Measurements from ENCODE around the gene TEX2.

DNA sequence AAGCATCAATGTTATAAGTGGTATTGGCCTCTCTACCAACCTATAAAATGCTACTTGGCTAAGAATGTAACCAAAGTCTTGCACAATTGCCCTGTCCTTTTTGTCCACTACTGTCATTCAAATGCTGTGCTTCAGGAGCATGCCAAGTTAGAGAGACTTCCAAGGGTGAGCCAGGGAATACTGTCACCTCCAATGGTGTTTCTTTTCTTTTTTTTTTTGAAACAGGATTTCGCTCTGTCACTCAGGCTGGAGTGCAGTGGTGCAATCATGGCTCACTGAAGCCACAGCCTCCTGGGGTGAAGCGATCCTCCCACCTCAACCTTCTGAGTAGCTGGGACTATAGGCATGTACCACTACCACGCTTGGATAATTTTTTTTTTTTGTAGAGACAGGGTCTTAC is 89.4 kb downstream of the TEX2 start:
- TF ChIP-seq POLR2AphosphoS5 (IDR thresholded peaks at IDR 0.05) (no peak), POLR2A (IDR thresholded peaks at IDR 0.05) (no peak), EP300 (IDR thresholded peaks at IDR 0.05) (no peak)
- TF ChIP-seq, protein P1, sequence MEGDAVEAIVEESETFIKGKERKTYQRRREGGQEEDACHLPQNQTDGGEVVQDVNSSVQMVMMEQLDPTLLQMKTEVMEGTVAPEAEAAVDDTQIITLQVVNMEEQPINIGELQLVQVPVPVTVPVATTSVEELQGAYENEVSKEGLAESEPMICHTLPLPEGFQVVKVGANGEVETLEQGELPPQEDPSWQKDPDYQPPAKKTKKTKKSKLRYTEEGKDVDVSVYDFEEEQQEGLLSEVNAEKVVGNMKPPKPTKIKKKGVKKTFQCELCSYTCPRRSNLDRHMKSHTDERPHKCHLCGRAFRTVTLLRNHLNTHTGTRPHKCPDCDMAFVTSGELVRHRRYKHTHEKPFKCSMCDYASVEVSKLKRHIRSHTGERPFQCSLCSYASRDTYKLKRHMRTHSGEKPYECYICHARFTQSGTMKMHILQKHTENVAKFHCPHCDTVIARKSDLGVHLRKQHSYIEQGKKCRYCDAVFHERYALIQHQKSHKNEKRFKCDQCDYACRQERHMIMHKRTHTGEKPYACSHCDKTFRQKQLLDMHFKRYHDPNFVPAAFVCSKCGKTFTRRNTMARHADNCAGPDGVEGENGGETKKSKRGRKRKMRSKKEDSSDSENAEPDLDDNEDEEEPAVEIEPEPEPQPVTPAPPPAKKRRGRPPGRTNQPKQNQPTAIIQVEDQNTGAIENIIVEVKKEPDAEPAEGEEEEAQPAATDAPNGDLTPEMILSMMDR (IDR thresholded peaks at IDR 0.05) = no peak
